GM21381 (cell line): ENCODE data around the gene NPB.

Experiments
- ATAC-seq: cut with Tn5 transposase; IDR thresholded peaks from one replicate; pipeline ENCODE4 v1.9.1; 2021; ENCODE audit warnings: mild to moderate bottlenecking, moderate library complexity; ENCODE audit not compliant: unreplicated experiment

NPB gene

GRCh38 chr17:81869221-81870130, 32.6 kb upstream of the NPB start:
- ATAC-seq = no peak

DNA sequence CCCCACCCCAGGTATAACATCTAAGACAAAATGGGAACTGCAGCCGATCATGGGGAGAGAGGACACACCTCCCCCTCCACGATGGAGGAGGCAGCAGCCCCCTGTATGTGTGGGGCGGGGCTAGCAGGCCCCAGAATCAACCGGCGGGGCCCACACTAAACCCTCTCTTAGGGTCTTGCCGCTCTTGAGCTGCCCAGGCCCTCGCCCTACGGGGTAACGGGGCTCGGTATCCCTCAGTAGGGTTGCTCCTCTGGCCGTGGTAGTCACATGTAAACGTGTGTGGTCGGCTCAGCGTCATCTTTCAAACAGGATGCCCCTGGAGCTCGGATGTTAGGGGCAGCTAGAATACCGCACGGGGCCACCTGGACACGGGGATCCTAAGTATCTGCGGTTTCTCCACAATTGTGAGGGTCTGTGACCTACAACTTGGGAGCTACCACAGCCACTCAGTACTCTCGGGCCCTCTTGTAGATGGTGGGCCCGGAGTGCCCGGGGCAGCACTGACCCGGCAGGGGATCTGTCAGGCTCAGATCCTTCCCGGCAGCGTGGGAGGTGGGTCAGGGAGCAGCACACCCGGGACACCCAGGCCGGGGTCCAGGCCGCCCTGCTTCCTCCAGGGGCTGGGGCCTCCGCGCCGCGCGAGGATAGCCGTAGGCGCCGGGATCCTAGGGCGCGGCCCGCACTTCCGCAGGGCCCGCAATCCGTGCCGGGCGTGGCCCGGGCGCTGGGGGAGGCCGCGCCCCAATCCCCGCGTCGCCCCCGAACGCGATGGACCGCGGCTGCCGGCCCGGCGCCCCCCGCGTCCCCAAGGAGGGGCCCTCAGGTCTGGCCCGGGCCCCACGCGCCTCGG, 31.7 kb upstream of the NPB start:
- ATAC-seq = peak; percentile 22

DNA sequence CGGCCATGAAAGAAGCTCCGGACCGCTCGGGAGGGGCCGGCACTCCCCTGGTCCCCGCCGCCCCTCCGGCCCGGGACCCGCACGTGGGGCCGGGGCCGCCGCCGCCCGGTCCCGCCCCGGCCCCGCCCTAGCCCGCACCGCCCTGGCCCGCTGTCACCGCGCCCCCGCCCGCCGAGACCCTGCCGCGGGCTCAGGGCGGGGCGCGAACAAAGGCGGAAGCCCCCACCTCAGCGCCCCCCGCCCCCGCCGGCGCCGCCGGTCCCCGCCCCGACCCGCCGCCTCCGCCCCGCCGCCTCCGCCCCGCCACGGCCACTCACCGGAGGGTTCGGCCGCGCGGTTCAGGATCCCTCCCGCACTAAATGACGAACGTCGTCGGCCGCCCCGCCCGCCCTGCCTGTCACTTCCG, 31.1 kb upstream of the NPB start, which contains the start of gene ARHGDIA:
Gene ARHGDIA (minus strand): TSS at position 357 of the 406 bp plus-strand sequence. CDS start 1,407 bp downstream, outside the sequence.
- peak; percentile 11 for ATAC-seq

DNA sequence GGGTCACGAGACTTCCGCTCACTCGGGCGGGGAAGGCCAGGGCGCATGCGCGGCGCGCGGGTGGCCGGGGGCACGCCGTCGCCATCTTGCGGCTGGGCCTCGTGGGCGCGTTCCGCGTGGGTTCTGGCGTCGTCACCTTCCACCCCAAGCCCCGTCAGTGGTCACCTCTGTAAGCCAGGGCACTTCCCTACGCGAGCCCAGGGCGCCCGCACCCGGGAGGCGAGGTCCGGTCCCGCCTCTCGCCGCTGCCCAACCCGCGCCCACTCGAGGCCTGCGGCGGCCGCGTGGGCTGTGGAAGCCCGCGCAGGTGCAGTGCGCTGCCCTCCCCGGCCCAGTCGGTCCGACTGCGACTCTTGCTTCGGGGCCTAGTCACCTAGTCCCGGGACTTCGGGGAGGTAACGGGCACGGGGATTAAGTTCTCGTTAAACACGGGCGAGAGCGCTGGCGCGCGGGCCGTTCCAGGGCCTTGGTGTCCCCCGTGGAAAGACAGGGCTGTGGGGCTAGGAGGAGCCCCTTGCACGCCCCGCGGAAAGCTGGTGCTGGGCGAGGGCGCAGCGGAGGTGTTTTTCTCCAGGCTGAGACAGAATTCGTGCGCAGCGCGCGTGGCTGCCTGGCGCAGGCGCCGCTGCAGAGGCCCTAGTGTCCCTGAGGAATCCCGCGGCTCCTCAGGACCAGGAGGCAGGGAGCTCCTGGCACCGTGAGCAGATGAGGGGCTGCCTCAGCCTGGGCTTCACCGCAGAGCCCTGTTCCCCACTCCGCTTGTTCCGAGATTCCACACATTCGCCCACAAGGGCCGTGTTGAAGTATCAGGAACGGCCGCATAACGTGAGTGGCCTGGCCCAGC, 30.4 kb upstream of the NPB start:
- ATAC-seq = peak; percentile 50

GRCh38 chr17:81877569-81877968, 24.5 kb upstream of the NPB start:
- no peak for ATAC-seq

- no peak for ATAC-seq
Measured at GRCh38 chr17:81878294-81878693, 23.7 kb upstream of the NPB start.

- ATAC-seq = no peak
Measured at GRCh38 chr17:81879121-81879520, 22.9 kb upstream of the NPB start.

GRCh38 chr17:81884520-81884919, 17.5 kb upstream of the NPB start:
- no peak for ATAC-seq

- ATAC-seq = no peak
Measured at GRCh38 chr17:81884968-81885367, 17.1 kb upstream of the NPB start.

DNA sequence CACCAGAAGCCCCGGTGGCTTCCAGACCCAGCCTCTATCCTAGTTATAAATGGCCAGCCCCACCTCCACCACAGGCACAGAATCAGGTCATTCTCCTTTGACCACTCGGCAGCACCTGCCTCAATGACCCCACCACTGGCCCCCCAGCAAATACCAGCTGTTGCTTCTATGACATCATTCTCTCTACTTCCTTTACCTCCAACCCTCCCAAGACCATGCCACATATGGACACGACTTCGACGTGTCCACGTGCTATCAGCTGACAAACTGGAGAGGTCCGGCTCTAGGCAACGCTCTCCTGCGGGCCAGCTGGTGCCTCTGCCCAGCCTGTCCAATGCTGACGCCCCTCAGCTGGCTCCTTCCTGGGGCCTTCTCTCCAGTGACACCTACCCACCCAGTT, 16.6 kb upstream of the NPB start:
- ATAC-seq = no peak

DNA sequence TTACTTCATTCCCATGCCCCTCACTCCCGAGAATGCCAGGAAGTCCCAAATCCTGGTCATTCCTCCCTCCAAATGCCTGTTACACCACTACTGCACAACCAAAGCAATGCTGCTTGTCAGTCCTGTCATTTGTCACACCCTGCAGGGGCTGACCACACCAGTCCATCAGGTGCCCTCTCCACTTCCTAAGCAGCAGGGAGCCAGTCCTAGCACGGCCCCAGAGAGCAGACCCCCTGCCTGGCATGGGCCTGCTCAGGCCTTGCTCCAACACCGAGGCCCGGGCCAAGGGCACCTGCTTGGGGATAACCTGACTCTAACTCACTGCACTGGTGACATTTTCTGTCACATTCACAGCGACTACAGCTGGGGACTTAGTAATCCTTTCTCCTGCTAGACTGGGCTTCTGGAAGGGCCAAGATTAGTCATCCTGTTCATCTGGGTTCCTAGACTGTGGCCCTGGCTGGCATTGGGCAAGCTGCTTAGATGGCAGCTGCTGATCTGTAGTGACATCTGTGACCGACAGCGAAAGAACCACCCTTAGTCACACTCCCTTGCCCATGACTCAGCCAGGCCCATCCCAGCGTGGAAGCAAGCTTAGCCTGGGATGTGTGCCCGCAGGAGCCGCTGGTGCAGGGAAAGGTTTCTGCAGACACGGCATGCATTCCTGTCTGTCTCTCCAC, 16.0 kb upstream of the NPB start:
- ATAC-seq = no peak

GRCh38 chr17:81888105-81888987, 13.7 kb upstream of the NPB start:
- ATAC-seq = no peak

DNA sequence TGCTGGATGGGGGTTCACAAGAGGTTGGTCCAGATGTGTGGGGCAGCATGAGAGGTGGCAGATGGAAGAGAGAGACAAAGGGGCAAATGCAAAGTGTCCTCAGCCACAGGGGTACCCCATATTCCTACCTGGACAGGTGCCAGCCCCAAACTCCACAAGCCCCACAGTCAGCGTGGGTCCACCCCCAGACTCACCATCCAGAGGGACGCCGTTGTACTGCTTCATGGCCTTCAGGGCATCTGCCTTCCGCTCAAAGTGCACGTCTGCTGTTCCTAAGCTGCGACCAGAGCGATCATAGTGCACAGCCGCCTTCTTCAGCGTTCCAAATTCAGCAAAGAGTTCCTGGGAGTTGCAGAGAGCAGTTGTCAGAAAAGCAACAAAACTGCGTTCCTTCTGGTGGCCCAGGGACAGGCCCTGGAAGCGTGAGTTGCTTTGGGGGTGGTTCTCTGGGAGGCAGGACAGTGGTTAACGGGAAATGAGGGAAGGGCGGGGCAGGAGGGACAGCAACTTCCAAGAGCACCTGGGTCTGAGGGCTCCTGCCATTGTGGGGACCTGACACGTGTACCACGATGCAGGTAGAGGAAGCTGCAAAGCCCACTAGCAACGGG, 12.9 kb upstream of the NPB start:
- no peak for ATAC-seq

GRCh38 chr17:81889602-81890001, 12.4 kb upstream of the NPB start:
- ATAC-seq = no peak

DNA sequence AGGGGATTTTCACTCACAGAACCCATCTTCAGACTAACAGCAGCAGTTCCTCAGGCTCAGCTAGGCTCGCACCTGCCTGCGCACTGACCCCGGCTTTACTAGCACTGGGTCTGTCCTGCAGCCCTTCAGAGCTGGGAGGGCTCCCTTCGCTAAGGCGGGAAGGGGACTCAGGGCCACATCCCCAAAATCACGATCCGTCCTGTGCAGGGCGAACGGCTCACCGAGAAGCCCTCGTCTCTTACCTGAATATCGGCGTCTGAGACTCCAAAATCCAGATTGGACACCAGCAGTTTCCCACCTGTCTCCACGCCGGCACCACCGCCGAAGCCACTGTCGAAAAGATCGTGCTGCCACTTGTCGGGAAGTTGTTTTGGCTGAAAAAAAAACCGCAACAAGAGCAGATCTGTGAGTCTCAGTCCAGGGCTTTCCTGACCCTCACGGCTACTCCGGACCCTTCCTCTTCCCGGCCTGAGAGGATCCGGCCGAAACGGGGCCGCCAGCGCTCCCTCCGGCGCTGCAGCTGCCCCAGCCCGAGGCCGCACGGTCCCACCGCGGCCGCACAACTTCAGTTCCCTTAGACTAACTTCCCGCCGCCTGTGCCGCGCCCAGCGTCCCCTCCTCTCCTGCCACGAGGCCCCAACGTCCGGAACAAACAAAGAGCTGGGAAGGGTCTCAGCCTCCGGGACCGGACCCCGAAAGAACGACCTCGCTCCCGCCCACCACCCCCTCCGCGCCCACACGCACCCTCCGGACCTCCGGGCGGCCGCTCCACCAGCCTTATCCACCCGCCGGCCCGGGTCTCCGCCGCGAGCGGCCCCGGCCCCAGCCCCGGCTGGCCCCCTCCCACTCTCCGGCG, 11.4 kb upstream of the NPB start:
- ATAC-seq = peak; percentile 28

- no peak for ATAC-seq
Measured at GRCh38 chr17:81891303-81891552, 10.8 kb upstream of the NPB start.

DNA sequence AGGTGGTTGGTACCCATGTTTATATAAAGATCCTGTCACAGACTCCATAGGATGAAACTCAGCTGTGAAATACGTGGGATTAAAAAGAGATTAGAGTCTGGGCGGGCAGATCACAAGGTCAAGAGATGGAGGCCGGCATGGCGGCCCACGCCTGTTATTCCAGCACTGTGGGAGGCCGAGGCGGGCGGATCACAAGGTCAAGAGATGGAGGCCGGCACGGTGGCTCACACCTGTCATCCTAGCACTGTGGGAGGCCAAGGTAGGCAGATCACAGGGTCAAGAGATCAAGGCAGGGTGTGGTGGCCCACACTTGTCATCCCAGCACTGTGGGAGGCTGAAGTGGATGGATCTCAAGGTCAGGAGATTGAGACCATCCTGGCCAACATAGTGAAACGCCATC, 6.6 kb upstream of the NPB start:
- no peak for ATAC-seq
